ENCODE results near the gene FRMD8. TPM values are rescaled to one million over a fixed set of nuclear protein-coding genes. Genes with fewer than 3 reads are reported as not detected.

The FRMD8 gene
- total RNA-seq, 1 donor from 2014 or later, result 70.6 TPM

DNA sequence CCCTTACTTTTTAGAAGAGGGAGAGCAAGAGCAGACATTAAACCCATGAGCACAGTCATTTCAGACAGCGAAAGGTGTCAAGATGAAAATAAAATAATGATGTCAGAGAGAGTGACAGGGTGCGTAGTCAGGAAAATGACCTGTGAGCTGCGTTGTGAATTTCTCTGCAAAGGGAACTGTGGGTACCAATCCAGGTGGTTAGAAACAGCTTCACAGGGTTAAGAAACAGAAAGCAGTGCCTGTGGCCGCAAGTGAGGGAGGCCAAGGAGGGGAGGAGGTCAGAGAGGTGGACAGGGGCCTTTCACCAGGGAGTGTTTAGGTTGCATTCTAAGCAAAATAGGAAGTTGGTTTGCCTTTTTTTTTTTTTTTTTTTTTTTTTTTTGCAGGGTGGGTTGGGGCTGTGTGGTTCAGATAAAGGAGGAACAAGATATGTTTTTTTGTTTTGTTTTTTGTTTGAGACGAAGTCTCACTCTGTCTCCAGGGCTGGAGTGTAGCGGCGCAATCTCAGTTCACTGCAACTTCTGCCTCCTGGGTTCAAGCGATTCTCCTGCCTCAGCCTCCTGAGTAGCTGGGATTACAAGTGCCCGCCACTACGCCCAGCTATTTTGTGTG lies 24.0 kb upstream of the FRMD8 start:
- intact Hi-C loops (cut with micrococcal nuclease), result no loop called here
- ChIA-PET POLR2A (interaction anchor here (0.6 to 2.7 kb wide), 18 partner anchors 16 to 1763 kb away, joined by 3 to 18 read pairs (median 4); partner anchors contain the start of genes DPF2, FAM89B, MALAT1 and ZNRD2), CTCF (interaction anchor here (0.5 to 2.3 kb wide), 2 partner anchors 143 to 190 kb away, joined by 3 to 6 read pairs; no protein-coding TSS in a partner anchor)
- TF ChIP-seq, protein P1, sequence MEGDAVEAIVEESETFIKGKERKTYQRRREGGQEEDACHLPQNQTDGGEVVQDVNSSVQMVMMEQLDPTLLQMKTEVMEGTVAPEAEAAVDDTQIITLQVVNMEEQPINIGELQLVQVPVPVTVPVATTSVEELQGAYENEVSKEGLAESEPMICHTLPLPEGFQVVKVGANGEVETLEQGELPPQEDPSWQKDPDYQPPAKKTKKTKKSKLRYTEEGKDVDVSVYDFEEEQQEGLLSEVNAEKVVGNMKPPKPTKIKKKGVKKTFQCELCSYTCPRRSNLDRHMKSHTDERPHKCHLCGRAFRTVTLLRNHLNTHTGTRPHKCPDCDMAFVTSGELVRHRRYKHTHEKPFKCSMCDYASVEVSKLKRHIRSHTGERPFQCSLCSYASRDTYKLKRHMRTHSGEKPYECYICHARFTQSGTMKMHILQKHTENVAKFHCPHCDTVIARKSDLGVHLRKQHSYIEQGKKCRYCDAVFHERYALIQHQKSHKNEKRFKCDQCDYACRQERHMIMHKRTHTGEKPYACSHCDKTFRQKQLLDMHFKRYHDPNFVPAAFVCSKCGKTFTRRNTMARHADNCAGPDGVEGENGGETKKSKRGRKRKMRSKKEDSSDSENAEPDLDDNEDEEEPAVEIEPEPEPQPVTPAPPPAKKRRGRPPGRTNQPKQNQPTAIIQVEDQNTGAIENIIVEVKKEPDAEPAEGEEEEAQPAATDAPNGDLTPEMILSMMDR (IDR thresholded peaks at IDR 0.05), result no peak
- H3K36me3 Mint-ChIP-seq (ENCODE audit: low read depth), result no peaks in the 10 kb centered on the region
- H3K27ac Mint-ChIP-seq, result peak overlapping the region; percentile 92
- DNase-seq (no peak), ATAC-seq (ENCODE audit: low read depth) (peak; percentile 73)
- no peaks in the 10 kb centered on the region for H3K9me3 Mint-ChIP-seq
- H3K4me1 Mint-ChIP-seq, result peaks cover 25% of the 10 kb centered on the region
- H3K4me3 Mint-ChIP-seq, result peak overlapping the region; percentile 59
- H3K27me3 Mint-ChIP-seq, result no peaks in the 10 kb centered on the region

DNA sequence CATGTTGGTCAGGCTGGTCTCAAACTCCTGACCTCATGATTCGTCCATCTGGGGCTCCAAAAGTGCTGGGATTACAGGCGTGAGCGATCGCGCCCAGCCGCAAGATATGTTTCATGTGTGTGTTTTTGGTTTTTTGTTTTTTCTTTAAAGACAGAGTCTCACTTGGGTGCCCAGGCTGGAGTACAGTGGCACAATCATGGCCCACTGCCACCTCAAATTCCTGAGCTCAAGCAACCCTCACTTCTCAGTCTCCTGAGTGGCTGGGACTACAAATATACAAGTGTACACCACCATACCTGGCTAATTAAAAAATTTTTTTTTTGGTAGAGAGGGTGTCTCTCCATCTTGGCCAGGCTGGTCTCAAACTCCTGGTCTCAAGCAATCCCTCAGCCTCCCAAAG lies 23.5 kb upstream of the FRMD8 start:
- no peaks in the 10 kb centered on the region for H3K27me3 Mint-ChIP-seq
- CTCF ChIA-PET, result interaction anchor here (0.5 to 2.3 kb wide), 2 partner anchors 143 to 189 kb away, joined by 3 to 6 read pairs; no protein-coding TSS in a partner anchor

DNA sequence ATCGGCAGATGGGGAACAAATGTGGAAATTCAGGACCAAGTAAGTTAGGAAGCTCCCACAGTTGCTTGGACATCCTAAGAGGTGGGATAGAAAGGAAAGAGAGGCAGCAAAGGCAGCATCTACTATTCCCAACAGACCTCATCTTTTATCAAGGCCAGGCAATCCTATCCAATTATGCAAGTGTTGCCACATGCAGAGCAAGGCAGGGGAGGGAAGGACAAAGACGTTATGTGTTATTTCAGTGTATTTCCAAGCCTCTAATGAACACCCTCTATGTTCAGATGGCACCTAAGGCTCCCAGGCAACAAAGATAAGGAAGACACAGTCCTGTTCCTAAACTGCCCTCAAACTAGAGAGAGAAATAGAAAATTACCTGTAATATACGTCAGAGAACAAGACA lies 22.7 kb upstream of the FRMD8 start:
- Mint-ChIP-seq H3K36me3 (ENCODE audit: low read depth) (no peaks in the 10 kb centered on the region), H3K27me3 (no peaks in the 10 kb centered on the region), H3K4me3 (no peak overlapping the region), H3K4me1 (peaks cover 25% of the 10 kb centered on the region), H3K27ac (peak overlapping the region; percentile 38), H3K9me3 (no peaks in the 10 kb centered on the region)
- TF ChIP-seq, protein P1 (IDR thresholded peaks at IDR 0.05), result no peak
- CTCF ChIA-PET, result no interaction called here
- no peak for DNase-seq
- intact Hi-C loops (cut with micrococcal nuclease), result no loop called here
- ATAC-seq (ENCODE audit: low read depth), result no peak
- POLR2A ChIA-PET, result interaction anchor here (2.7 kb wide), 1 partner anchor 134 kb away, joined by 16 read pairs; the partner anchor contains the start of gene MALAT1

More for the DNA sequence above, 23.5 kb upstream of the FRMD8 start:
- H3K36me3 Mint-ChIP-seq (ENCODE audit: low read depth), result no peaks in the 10 kb centered on the region
- POLR2A ChIA-PET, result interaction anchor here (0.6 to 2.7 kb wide), 13 partner anchors 15 to 210 kb away, joined by 3 to 17 read pairs (median 4); partner anchors contain the start of genes DPF2, FAM89B and MALAT1
- no peaks in the 10 kb centered on the region for H3K9me3 Mint-ChIP-seq
- peak overlapping the region; percentile 59 for H3K4me3 Mint-ChIP-seq
- no peak for DNase-seq
- H3K27ac Mint-ChIP-seq, result peak overlapping the region; percentile 92
- intact Hi-C loops (cut with micrococcal nuclease), result no loop called here
- TF ChIP-seq, protein P1 (IDR thresholded peaks at IDR 0.05), result no peak
- peaks cover 25% of the 10 kb centered on the region for H3K4me1 Mint-ChIP-seq
- ATAC-seq (ENCODE audit: low read depth), result no peak

DNA sequence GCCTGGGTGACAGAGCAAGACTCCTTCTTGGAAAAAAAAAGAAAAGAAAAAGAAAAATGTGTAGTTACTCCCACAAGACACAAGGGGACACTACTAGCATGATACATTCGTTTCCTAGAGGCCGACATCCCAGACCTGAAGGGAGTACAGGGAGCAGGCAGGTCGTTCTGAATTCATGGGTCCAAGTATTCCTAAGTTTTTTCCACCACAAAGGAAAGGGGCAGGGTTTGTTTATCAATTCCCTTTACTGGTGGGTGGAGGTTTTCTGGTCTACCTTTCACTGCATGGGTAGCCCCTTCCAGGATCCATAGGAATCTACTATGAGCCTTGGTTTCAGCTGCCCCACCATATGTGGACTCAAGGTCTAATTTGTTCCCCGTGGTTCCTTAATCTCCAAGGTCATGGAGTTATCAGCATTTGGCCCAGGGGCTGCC lies 20.1 kb upstream of the FRMD8 start:
- ChIA-PET POLR2A (interaction anchor here (0.5 to 1.2 kb wide), 2 partner anchors 11 to 52 kb away, joined by 4 to 5 read pairs; no protein-coding TSS in a partner anchor), CTCF (interaction anchor here (0.7 to 1.9 kb wide), 5 partner anchors 16 to 185 kb away, joined by 3 to 5 read pairs (median 3); partner anchors contain the start of gene SLC25A45)
- no peaks in the 10 kb centered on the region for H3K9me3 Mint-ChIP-seq
- H3K4me1 Mint-ChIP-seq, result peaks cover 25% of the 10 kb centered on the region
- TF ChIP-seq, protein P1 (IDR thresholded peaks at IDR 0.05), result peak; percentile 60
- DNase-seq, result no peak
- intact Hi-C loops (cut with micrococcal nuclease), result loop anchor here (1.0 kb wide), 6 partner anchors 12 to 186 kb away; partner anchors contain the start of gene SLC25A45
- H3K4me3 Mint-ChIP-seq, result no peak overlapping the region
- peak; percentile 72 for ATAC-seq (ENCODE audit: low read depth)
- H3K27me3 Mint-ChIP-seq, result no peaks in the 10 kb centered on the region
- H3K36me3 Mint-ChIP-seq (ENCODE audit: low read depth), result no peaks in the 10 kb centered on the region
- no peak overlapping the region for H3K27ac Mint-ChIP-seq

DNA sequence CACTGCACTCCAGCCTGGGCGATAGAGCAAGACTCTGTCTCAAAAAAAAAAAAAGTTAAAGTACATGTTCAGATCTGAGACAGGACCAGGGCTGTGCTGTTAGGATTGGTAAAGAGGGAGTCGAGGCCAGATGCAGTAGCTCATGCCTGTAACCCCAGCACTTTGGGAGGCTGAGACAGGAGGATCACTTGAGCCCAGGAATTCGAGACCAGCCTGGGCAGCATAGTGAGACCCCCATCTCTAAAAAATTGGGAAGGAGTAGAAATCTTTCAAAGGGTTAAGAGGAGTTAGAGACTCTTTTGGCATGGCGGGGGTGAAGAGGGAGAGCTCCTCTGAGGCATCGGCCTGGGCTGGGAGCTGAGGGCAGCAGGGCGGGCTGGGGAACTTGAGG lies 15.8 kb upstream of the FRMD8 start:
- Mint-ChIP-seq H3K4me1 (peaks cover 5% of the 10 kb centered on the region), H3K36me3 (ENCODE audit: low read depth) (peaks cover 2% of the 10 kb centered on the region), H3K27me3 (no peaks in the 10 kb centered on the region), H3K27ac (no peak overlapping the region), H3K9me3 (no peaks in the 10 kb centered on the region), H3K4me3 (no peak overlapping the region)
- no peak for DNase-seq
- no peak for ATAC-seq (ENCODE audit: low read depth)
- ChIA-PET CTCF (interaction anchor here (0.7 kb wide), 1 partner anchor 140 kb away, joined by 3 read pairs; no protein-coding TSS in a partner anchor), POLR2A (interaction anchor here (0.6 to 1.2 kb wide), 3 partner anchors 128 to 136 kb away, joined by 3 to 4 read pairs (median 3); partner anchors contain the start of gene MALAT1)
- intact Hi-C loops (cut with micrococcal nuclease), result no loop called here
- TF ChIP-seq, protein P1 (IDR thresholded peaks at IDR 0.05), result no peak
